ENCODE measurements around the gene NPNT. TPM values are rescaled to one million over a fixed set of nuclear protein-coding genes. Genes with fewer than 3 reads are reported as not detected.

Gene NPNT
- polyA plus RNA-seq, 1 of the 3 experiments (the other 2 are of a cell fraction): not detected

DNA sequence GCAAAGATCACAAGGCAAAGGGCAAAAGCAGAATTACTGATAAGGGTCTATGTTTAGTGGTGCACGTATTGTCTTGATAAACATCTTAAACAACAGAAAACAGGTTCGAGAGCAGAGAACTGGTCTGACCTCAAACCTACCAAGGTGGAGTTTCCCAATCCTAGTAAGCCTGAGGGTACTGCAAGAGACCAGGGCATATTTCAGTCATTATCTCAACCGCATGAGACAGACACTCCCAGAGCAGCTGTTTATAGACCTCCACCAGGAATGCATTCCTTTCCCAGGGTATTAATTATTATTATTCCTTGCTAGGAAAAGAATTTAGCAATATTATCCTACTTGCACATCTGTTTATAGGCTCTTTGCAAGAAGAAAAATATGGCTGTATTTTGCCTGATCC, 51.5 kb downstream of the NPNT start:
- TF ChIP-seq, protein P1, sequence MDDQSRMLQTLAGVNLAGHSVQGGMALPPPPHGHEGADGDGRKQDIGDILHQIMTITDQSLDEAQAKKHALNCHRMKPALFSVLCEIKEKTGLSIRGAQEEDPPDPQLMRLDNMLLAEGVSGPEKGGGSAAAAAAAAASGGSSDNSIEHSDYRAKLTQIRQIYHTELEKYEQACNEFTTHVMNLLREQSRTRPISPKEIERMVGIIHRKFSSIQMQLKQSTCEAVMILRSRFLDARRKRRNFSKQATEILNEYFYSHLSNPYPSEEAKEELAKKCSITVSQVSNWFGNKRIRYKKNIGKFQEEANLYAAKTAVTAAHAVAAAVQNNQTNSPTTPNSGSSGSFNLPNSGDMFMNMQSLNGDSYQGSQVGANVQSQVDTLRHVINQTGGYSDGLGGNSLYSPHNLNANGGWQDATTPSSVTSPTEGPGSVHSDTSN (IDR thresholded peaks at IDR 0.05): no peak
- no peak for TF ChIP-seq NRF1 (IDR thresholded peaks at IDR 0.05; ENCODE audit: low read depth, low read length)
- no peak for TF ChIP-seq MAX (IDR thresholded peaks at IDR 0.05; ENCODE audit: low read depth)
- TF ChIP-seq SIN3A (IDR thresholded peaks at IDR 0.05; ENCODE audit: borderline replicate concordance, low read depth, low read length): no peak
- 43% methylated on average over 3 of the region's 3 CpGs for WGBS (ENCODE audit: low lambda C conversion rate)

GRCh38 chr4:105950701-105951100, 55.4 kb downstream of the NPNT start:
- 64% methylated on average over 5 of the region's 5 CpGs for WGBS (ENCODE audit: low lambda C conversion rate)
- no peaks in the 10 kb centered on the region for H3K27me3 ChIP-seq (ENCODE audit: insufficient read depth)
- H3K27ac ChIP-seq (ENCODE audit: low read depth in 2 of 2, low read length in 1 of 2): no peak overlapping the region
- H2AFZ ChIP-seq (ENCODE audit: low read depth): no peak overlapping the region
- ChIA-PET CTCF (interaction anchor here (0.7 kb wide), 1 partner anchor 428 kb away, joined by 3 read pairs; no protein-coding TSS in a partner anchor), POLR2A (no interaction called here)
- DNase-seq: no peak
- H3F3A ChIP-seq (replicated peaks; ENCODE audit: insufficient read depth): no peaks in the 10 kb centered on the region
- TF ChIP-seq YY1 (IDR thresholded peaks at IDR 0.05; ENCODE audit: low read depth): no peak
- TF ChIP-seq FOXJ3 (CRISPR knock-in tag; IDR thresholded peaks at IDR 0.05): no peak
- TF ChIP-seq MAX (IDR thresholded peaks at IDR 0.05; ENCODE audit: low read depth): no peak
- TF ChIP-seq NFIC (IDR thresholded peaks at IDR 0.05; ENCODE audit: borderline replicate concordance): no peak
- TF ChIP-seq FOXM1 (IDR thresholded peaks at IDR 0.05; ENCODE audit: low read depth): no peak
- no peak for TF ChIP-seq TEAD4 (IDR thresholded peaks at IDR 0.05; ENCODE audit: borderline replicate concordance, insufficient read depth)
- no peak for TF ChIP-seq ELF1 (IDR thresholded peaks at IDR 0.05)
- TF ChIP-seq, protein P2, sequence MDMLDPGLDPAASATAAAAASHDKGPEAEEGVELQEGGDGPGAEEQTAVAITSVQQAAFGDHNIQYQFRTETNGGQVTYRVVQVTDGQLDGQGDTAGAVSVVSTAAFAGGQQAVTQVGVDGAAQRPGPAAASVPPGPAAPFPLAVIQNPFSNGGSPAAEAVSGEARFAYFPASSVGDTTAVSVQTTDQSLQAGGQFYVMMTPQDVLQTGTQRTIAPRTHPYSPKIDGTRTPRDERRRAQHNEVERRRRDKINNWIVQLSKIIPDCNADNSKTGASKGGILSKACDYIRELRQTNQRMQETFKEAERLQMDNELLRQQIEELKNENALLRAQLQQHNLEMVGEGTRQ (IDR thresholded peaks at IDR 0.05; ENCODE audit: borderline replicate concordance, low read depth, low read length): no peak
- no peak for TF ChIP-seq USF1 (IDR thresholded peaks at IDR 0.05; ENCODE audit: borderline replicate concordance, low read depth)
- TF ChIP-seq POLR2AphosphoS5 (IDR thresholded peaks at IDR 0.05; ENCODE audit: low read depth, low read length): no peak
- TF ChIP-seq CHD2 (IDR thresholded peaks at IDR 0.05; ENCODE audit: low read length, partially characterized antibody): no peak
- TF ChIP-seq RAD21 (IDR thresholded peaks at IDR 0.05; ENCODE audit: low read length): no peak
- no peak for TF ChIP-seq NRF1 (IDR thresholded peaks at IDR 0.05; ENCODE audit: low read depth, low read length)
- TF ChIP-seq, protein P1 (IDR thresholded peaks at IDR 0.05): no peak
- TF ChIP-seq FOSL2 (IDR thresholded peaks at IDR 0.05; ENCODE audit: borderline replicate concordance, low read depth): no peak
- no peak for TF ChIP-seq MEF2A (IDR thresholded peaks at IDR 0.05; ENCODE audit: borderline replicate concordance, low read depth)
- TF ChIP-seq, protein P3, sequence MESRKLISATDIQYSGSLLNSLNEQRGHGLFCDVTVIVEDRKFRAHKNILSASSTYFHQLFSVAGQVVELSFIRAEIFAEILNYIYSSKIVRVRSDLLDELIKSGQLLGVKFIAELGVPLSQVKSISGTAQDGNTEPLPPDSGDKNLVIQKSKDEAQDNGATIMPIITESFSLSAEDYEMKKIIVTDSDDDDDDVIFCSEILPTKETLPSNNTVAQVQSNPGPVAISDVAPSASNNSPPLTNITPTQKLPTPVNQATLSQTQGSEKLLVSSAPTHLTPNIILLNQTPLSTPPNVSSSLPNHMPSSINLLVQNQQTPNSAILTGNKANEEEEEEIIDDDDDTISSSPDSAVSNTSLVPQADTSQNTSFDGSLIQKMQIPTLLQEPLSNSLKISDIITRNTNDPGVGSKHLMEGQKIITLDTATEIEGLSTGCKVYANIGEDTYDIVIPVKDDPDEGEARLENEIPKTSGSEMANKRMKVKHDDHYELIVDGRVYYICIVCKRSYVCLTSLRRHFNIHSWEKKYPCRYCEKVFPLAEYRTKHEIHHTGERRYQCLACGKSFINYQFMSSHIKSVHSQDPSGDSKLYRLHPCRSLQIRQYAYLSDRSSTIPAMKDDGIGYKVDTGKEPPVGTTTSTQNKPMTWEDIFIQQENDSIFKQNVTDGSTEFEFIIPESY (IDR thresholded peaks at IDR 0.05; ENCODE audit: borderline replicate concordance, low read depth): no peak
- TF ChIP-seq MXI1 (IDR thresholded peaks at IDR 0.05; ENCODE audit: low read depth, low read length): no peak
- no peak for TF ChIP-seq RCOR1 (IDR thresholded peaks at IDR 0.05; ENCODE audit: low read length)
- no peak for TF ChIP-seq RXRA (IDR thresholded peaks at IDR 0.05; ENCODE audit: borderline replicate concordance, low read depth)
- no peaks in the 10 kb centered on the region for H3K4me1 ChIP-seq (ENCODE audit: control insufficient read depth in 1 of 2, insufficient read depth in 2 of 2, low read depth in 1 of 2, low read length in 1 of 2)
- H3K4me3 ChIP-seq (ENCODE audit: low read depth in 2 of 2, low read length in 1 of 2): no peak overlapping the region
- H3K4me2 ChIP-seq: no peak overlapping the region
- H3K79me2 ChIP-seq (ENCODE audit: insufficient read depth): no peaks in the 10 kb centered on the region
- H3K9me2 ChIP-seq: no peaks in the 10 kb centered on the region
- no peak overlapping the region for H3K9ac ChIP-seq
- H4K20me1 ChIP-seq (ENCODE audit: insufficient read depth): no peaks in the 10 kb centered on the region
- no peaks in the 10 kb centered on the region for H3K9me3 ChIP-seq
- no peaks in the 10 kb centered on the region for H3K36me3 ChIP-seq (replicated peaks in 1 of 2; ENCODE audit: control insufficient read depth in 1 of 2, insufficient read depth in 2 of 2, low read length in 1 of 2)

More for the DNA sequence above, 51.5 kb downstream of the NPNT start:
- Histone ChIP-seq H3K27ac (ENCODE audit: low read depth in 2 of 2, low read length in 1 of 2) (no peak overlapping the region), H3K4me2 (no peak overlapping the region), H3K9me3 (no peaks in the 10 kb centered on the region), H3K27me3 (ENCODE audit: insufficient read depth) (no peaks in the 10 kb centered on the region), H3K36me3 (replicated peaks in 1 of 2; ENCODE audit: control insufficient read depth in 1 of 2, insufficient read depth in 2 of 2, low read length in 1 of 2) (no peaks in the 10 kb centered on the region), H3K9me2 (no peaks in the 10 kb centered on the region), H3K9ac (no peak overlapping the region), H3K4me1 (ENCODE audit: control insufficient read depth in 1 of 2, insufficient read depth in 2 of 2, low read depth in 1 of 2, low read length in 1 of 2) (no peaks in the 10 kb centered on the region; a peak in 1 of 4 replicates), H4K20me1 (ENCODE audit: insufficient read depth) (no peaks in the 10 kb centered on the region), H3K79me2 (ENCODE audit: insufficient read depth) (no peaks in the 10 kb centered on the region), H2AFZ (ENCODE audit: low read depth) (no peak overlapping the region), H3K4me3 (ENCODE audit: low read depth in 2 of 2, low read length in 1 of 2) (no peak overlapping the region), H3F3A (replicated peaks; ENCODE audit: insufficient read depth) (no peaks in the 10 kb centered on the region)
- ChIA-PET POLR2A (no interaction called here), CTCF (no interaction called here)
- DNase-seq: no peak

Data from SK-N-SH (cell line).